GM21447 (cell line): ENCODE results near the gene MLLT10.

Experiments used
- ATAC-seq: cut with Tn5 transposase; IDR thresholded peaks from one replicate; pipeline ENCODE4 v1.9.1; 2021; ENCODE audit not compliant: unreplicated experiment

Gene MLLT10

DNA sequence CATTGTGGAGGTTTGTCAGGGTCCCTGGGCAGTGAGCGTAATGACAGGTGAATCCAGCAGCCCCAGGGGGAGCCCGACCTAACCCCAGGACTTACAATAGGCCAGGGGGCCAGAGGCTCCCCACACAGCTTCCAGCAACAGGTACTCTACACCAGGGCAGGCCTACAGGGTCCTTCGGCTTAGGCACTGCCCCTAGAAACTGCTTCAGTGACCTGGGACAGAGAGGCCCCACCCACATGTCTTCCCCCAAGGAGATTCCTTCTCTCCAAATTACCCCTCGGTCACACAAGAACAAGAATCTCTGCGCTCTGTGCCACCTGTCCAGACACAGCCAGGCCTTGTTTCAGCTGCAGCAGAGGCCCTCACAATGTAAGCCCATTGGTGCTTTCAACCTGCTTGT is 32.9 kb upstream of the MLLT10 start:
- ATAC-seq: no peak

GRCh38 chr10:21501731-21502347 is 32.2 kb upstream of the MLLT10 start:
- no peak for ATAC-seq

- ATAC-seq: no peak
Observed at GRCh38 chr10:21502348-21502740, 31.7 kb upstream of the MLLT10 start.

DNA sequence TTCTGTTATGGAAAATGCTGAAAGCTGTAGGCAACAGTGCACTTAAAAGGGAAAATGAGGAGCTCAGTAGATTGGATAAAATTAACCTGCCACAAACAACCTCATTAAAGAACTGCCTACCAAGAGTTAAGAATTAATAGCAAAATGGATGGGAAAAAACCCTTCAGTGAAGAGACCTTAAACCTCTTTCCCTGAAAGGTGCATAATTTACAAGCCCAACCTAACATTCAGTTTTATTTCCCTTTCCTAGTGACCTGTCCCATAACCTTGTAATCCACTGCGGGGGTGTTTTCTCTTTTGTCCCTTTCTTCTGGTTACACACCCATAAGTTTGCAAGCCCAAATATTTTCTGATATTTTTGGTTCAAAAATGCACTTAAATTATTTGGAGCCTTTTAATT is 30.5 kb upstream of the MLLT10 start:
- ATAC-seq: no peak

DNA sequence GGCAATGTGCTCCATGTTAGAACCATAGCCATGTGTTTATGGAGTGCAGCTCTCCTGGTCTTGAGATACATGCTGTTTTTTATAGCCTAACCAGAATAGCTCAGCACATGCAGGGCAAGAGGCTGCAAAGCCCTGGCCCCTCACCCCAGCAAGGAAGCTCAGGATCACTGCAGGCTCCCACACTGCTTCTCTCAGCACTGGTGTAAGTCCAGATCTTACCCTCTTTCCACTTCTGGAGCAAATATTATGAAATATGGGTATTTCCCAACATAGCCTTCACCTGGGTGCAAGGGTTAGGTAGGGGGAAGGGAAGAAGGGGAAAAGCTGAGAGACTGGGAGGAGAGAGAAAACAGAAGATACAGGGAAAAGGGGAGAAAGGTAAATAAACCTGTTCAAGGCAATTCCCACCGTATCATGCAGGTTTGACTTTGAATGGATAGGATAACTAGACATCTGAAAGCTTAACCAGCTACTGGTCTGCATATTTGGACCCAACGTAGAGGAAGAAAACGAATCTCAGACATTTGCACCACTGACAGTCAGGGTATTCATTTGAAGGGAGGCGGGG is 28.2 kb upstream of the MLLT10 start:
- no peak for ATAC-seq

DNA sequence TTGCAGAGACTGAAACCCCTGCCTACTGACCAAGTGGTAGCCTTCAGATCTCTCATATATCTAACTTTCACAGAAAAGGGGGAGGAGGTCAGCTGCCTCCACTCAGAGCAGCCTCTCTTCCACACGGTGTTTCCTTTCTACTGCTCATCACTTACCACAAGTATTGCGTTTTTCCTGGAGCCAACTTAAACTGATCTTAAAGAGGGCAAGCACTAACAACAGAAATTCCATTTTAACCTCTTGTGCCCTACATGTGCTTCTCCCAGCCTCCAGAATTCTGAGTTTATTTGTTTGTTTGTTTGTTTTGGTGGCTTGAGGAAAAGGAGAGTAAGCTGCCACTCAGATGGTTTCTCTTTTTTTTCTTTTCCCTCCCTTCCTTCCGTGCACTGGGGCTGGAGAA is 27.7 kb upstream of the MLLT10 start:
- no peak for ATAC-seq

GRCh38 chr10:21507150-21507549 is 26.9 kb upstream of the MLLT10 start:
- ATAC-seq: no peak

DNA sequence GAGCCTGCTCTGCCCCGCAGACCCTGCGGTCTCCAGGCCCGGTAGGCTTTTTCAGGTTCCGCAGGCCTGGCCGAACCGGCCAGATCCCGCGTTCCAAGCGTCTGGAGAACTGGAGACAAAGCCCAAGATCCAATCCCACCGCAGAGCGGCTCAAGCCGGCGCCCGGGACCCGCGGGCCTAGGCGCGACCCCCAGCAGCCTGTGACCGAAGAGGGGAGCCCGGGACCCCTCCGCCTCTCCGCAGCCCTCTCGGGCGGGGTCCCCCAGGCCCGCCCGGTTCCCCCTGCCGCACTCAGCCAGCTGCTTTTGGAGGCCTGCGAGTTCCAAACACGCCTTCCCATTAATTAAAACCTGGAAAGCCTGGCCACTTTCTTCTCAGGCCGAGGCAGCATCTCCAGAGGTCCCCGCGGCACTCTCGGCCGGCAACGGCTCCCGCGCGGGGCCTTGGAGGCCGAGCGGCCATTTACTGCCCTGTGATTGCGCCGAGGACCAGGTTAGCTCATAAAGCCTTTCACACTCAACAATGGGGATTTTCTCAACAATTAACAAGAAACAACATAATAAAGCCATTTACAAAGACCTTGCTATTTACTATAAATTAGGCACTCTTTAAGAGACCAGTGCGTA is 25.2 kb upstream of the MLLT10 start:
- ATAC-seq: no peak

DNA sequence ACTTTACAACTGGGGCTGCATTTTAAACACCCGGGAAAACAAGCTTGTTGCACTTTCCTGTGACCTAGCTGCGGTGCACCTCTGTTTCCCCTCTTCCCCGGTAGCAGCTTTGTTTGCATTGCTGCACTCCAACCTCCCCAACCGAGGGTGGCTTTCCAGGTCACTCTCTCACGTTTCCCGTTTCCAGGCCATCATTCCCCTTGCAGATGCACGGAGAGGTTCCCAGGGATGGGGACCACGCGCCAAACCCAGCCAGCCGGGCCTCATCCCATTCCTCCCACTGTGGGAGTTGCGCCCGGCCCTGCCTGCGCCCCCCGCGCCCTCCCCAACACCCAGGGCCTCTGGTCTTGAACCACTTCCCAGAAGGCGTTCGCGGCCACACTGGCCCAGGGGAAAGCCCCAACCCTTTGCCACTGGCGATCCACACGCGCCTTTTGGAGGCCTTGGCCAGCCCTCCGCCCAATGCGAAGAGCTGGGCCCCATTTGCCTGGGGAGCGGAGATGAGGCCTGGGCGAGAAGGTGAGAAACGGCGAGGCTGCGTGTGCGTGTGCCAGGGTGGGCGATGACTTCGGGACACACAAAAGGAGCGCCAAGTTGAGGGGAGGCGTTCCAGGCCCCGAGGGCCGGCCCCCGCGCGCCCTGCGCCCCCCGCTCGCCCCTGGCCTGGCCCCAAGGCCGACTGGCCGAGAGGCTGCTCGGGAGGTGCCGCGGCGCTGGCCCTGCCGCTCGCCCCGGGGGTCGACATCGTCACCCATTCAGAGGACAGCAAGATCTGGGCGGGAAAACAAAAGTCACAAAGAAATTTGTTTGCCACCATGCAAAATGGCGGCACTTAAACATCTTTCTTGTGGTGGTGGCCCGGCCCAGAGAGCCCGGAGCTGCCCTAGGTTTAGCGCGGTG is 24.4 kb upstream of the MLLT10 start:
- ATAC-seq: no peak

DNA sequence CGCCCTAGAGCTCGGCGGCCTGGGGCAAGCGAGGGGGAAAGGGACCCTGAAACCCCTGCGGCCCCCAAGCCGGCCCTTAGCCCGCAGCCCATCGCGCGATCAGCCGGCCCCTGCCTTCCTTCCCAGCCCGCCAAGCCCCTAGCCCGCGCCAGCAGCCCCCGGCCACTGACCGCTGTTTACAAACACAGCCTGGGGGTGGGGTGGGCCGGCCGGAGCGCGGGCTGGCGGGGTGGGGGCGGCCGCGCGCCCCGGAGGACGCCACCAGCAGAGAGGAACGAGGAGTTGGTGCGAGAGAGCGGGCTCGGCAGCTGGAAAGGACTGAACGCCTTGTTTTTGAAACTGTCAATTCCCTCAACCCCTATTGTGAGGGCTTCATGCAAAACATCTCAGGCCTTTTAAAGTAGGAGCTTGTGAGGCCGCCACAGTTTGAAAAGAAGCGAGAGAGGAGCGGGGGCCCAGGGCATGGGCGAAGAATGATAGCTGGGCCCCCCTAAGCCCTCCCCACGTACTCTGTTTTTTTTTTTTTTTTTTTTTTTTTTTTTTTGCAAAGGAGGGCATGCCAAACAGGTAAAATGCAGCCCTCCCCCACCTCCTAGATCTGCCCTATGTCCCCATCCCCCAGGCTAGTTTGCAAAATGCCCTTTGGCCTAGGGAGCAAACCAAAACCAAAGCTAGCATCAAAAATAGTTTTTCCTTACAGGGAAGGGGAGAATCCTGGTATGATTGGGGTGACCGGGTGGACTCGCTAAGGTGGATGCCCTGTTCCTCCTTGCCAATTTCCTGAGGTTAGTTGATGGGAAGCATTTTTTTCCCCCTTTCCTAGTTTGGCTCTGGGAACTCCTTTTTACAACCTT is 23.6 kb upstream of the MLLT10 start:
- ATAC-seq: no peak

GRCh38 chr10:21511095-21511570 is 22.9 kb upstream of the MLLT10 start:
- ATAC-seq: no peak

GRCh38 chr10:21511946-21512572 is 22.0 kb upstream of the MLLT10 start:
- ATAC-seq: no peak

GRCh38 chr10:21512573-21513404 is 21.2 kb upstream of the MLLT10 start:
- no peak for ATAC-seq

DNA sequence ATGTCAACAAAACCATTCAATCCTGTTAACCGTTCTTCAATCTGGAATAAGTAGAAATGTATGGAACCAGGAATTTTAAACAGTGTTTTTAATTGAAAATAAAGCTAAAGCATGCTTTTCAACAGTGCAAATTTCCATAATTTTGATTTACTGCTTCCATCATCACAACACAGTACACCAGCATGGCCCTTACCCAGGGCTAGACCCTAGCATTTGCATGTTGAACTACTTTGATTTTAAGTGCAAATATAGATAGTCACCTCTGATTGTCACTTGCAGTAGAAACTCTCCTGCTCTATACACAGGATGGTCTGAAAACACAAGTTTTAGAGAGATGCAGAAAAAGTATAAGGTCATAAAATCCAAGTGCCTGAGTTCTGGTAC is 20.6 kb upstream of the MLLT10 start:
- no peak for ATAC-seq

GRCh38 chr10:21514129-21514817 is 19.8 kb upstream of the MLLT10 start:
- no peak for ATAC-seq

DNA sequence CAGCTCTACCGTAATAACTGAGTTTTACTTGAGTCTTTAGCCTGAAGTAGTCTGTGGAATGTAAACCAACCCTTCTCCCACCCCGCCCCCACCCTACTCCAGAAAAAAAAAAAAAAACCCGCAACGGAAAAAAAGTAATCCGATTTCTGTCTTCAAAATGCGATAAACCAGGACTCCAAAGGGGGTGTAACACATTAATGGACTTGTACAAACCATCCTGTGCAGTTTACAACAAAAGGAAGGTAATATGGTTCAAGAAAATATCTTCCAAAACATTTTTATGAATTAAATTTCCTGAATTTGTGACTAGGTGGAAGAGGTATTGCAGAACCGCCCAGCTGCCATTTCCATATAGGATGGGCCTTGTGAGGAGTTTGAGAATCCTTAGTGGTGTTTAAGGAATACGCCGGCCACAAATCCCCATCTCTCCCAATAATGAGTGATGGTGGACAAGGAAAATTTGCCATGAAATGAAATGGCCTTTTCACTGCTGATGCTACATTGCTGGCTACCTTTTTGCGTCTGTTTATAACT is 19.1 kb upstream of the MLLT10 start:
- ATAC-seq: no peak

GRCh38 chr10:21515361-21516241 is 18.4 kb upstream of the MLLT10 start:
- ATAC-seq: no peak
